ENCODE results near the gene FAM50A.

FAM50A gene

GRCh38 chrX:154402622-154403127 lies 41.3 kb upstream of the FAM50A start:
- in situ Hi-C loops (cut with HindIII; ENCODE audit: low pct_unique_long_range_greater_than_20kb, low sequenced_read_pairs): no loop called here
- TF ChIP-seq JUND (IDR thresholded peaks at IDR 0.05; ENCODE audit: low read depth): no peak
- DNase-seq (ENCODE audit: low read depth in 1 of 2, low spot score in 1 of 2): no peak

GRCh38 chrX:154403192-154403591 lies 40.7 kb upstream of the FAM50A start:
- TF ChIP-seq JUND (IDR thresholded peaks at IDR 0.05; ENCODE audit: low read depth): no peak
- in situ Hi-C loops (cut with HindIII; ENCODE audit: low pct_unique_long_range_greater_than_20kb, low sequenced_read_pairs): no loop called here
- no peak for DNase-seq (ENCODE audit: low read depth in 1 of 2, low spot score in 1 of 2)

DNA sequence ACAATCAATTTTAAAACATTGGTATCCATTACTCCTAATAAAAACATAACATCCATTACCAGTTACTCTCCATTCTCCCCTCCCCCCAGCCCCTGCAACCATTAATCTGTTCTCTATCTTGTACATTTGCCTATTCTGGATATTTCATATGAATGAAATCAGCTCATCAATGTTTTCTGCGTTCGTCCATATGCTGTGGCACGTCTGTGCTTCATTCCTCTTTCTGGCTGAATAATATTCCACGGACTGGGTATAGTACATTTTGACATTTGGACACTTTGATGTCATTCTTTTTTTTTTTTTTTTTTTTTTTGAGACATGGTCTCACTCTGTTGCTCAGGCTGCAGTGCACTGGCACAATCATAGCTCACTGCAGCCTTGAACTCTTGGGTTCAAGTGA lies 40.1 kb upstream of the FAM50A start:
- no peak for DNase-seq (ENCODE audit: low read depth in 1 of 2, low spot score in 1 of 2)
- in situ Hi-C loops (cut with HindIII; ENCODE audit: low pct_unique_long_range_greater_than_20kb, low sequenced_read_pairs): no loop called here
- no peak for TF ChIP-seq JUND (IDR thresholded peaks at IDR 0.05; ENCODE audit: low read depth)

DNA sequence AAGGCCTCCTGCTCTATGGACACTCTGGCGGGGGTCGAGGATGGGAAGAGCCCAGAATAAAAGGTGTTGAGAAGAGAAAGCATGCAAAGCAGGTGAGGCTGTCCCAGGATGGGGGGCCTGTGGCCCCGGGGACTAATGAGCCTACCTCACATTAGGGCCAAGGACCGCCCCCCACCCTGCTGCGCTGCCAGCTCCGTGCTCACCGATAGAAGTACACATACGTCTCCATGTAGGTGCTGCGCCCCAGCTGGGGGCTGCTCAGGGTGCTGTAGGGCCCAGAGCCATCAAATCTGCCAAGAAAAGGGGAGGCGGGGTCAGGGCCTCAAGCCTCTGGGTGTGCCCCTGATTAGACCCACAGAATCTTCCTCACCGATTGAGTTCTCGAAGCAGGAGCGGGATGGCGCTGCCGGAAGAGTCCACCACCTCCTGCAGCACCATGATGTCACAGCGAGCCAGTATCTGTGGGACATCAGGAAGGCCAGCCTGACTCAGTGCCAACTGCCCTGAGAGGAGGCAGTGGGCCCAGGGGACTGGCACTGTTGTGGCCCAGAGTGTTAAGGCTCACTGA lies 39.2 kb upstream of the FAM50A start:
- TF ChIP-seq JUND (IDR thresholded peaks at IDR 0.05; ENCODE audit: low read depth): no peak
- DNase-seq (ENCODE audit: low read depth in 1 of 2, low spot score in 1 of 2): no peak
- in situ Hi-C loops (cut with HindIII; ENCODE audit: low pct_unique_long_range_greater_than_20kb, low sequenced_read_pairs): no loop called here

DNA sequence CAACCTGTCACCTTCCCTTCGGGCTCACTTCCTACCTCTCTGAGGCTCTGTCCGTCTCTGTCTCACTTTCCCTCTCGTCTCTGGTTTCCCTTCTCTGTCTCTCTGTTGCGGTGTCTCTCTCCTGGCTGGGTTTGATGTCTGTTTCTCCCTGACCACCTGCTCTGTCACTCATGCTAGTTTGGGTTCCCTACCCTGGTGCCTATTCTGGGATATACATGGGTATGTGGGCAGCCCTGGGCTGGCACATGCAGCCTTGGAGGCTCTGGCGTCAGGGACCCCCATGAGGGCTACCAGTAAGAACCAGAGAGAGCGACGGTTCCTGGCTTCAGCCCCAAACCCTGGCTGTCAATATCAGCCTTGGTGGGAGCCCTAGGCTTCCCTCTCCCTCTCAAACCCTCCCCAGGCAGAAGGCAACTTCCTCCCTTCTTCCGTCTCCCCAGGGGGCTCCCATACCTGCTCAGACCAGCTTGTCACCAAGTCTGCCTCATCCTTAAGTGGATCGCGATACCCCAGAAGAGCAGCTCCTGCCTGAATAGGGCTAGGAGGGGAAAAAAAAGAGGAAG lies 35.2 kb upstream of the FAM50A start:
- no peak for TF ChIP-seq JUND (IDR thresholded peaks at IDR 0.05; ENCODE audit: low read depth)
- DNase-seq (ENCODE audit: low read depth in 1 of 2, low spot score in 1 of 2): no peak
- in situ Hi-C loops (cut with HindIII; ENCODE audit: low pct_unique_long_range_greater_than_20kb, low sequenced_read_pairs): no loop called here

DNA sequence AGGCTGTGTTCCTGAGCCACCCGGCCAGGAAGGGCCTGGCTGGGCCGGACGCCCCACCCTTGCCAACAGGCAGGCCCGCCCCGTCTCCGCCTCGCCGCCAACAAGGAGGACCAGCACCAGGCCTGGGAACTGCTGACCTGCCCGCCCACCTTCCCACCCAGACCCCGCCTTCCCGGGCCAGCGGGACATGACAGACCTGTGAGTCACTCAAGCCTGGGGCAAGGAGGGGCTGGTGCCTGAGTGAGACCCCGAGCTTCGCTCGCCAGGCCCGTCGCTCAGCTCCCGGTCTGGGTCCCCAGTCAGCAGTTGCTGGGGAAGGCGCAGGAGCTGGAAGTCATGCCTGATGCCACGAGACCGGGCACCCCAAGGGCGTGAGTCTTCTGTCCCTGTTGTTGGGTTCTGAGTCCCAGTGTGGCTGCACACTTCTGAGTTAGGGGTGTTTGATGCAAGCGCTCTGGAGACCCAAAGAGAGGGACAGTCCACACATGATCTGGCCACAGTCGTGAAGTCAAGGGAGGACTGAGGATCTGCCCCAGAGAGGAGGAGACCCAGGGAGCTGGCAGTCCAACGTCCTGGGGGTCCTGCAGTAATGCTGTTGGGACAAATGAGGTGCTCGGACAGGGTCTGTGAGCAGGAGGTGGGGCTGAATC lies 34.6 kb upstream of the FAM50A start, which contains the start of gene DNASE1L1:
DNASE1L1 (minus strand) TSS at position 33 of the 650 bp plus-strand sequence. CDS start 3,686 bp downstream, outside the sequence.
- no peak for DNase-seq (ENCODE audit: low read depth in 1 of 2, low spot score in 1 of 2)
- in situ Hi-C loops (cut with HindIII; ENCODE audit: low pct_unique_long_range_greater_than_20kb, low sequenced_read_pairs): no loop called here
- no peak for TF ChIP-seq JUND (IDR thresholded peaks at IDR 0.05; ENCODE audit: low read depth)

- TF ChIP-seq JUND (IDR thresholded peaks at IDR 0.05; ENCODE audit: low read depth): no peak
- in situ Hi-C loops (cut with HindIII; ENCODE audit: low pct_unique_long_range_greater_than_20kb, low sequenced_read_pairs): no loop called here
- DNase-seq (ENCODE audit: low read depth in 1 of 2, low spot score in 1 of 2): peak; percentile 38 to 60
These were observed 32.0 kb upstream of the FAM50A start for GRCh38 chrX:154411981-154412340.

DNA sequence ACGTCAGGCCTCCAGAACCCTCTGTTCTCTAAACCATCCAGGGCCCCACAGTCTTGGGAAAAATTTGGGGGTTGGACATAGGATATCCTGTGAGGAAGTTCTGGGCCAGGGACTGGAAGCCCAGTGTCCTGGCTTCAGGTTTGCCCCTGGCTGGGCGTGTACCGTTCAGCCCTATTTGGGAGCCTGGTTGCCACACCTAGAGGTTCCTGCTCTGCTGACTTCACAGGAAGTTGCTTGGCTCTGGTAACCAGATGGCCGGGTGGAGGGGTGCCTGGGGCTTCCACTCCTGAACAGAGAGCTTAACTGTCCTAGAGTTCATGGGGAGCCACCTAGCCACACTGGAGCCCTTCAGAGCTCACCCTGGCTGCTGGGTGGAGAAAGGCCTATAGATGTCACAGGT lies 31.5 kb upstream of the FAM50A start:
- no peak for DNase-seq (ENCODE audit: low read depth in 1 of 2, low spot score in 1 of 2)
- no peak for TF ChIP-seq JUND (IDR thresholded peaks at IDR 0.05; ENCODE audit: low read depth)
- in situ Hi-C loops (cut with HindIII; ENCODE audit: low pct_unique_long_range_greater_than_20kb, low sequenced_read_pairs): no loop called here

DNA sequence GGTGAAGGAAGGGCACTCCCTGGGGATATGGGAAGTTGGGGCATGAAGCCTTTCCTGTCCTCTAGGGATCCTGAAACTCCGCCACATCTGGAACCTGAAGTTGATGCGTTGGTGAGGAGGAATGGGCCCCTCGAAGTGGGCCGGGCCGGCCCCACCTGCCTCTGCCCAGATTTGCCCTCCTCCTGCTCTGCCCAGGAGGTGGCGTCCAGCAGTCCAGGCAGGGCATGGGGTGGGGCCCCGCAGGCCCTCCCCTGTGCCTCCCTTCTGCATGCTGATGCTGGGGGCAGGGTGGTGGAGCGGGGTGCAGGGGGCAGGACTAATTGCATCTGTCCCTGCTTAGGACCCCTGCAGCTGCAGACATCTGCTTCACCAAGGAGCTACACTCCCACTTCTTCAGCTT lies 30.8 kb upstream of the FAM50A start:
- in situ Hi-C loops (cut with HindIII; ENCODE audit: low pct_unique_long_range_greater_than_20kb, low sequenced_read_pairs): no loop called here

DNA sequence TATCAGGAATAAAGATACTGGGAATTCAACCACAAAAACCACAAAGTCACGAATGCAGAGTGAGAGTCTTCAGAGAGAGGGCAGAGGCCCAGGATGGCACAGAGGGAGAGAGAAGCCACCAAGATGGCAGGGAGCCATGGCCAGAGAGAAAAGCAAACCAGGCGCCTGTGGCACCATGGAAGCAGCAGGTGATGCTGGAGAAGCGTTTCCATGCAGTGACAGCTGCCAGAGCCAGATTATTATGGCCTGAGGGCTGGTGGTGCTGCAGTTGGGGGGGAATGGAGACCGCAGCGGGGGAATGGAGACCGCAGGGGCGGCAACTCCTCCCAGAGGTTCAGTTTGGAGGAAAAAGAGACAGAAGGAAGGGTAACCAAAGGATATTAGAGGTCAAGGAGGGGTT lies 26.8 kb upstream of the FAM50A start:
- DNase-seq (ENCODE audit: low read depth in 1 of 2, low spot score in 1 of 2): no peak
- no peak for TF ChIP-seq JUND (IDR thresholded peaks at IDR 0.05; ENCODE audit: low read depth)
- in situ Hi-C loops (cut with HindIII; ENCODE audit: low pct_unique_long_range_greater_than_20kb, low sequenced_read_pairs): no loop called here

More for the DNA sequence above, 30.8 kb upstream of the FAM50A start:
- no peak for TF ChIP-seq JUND (IDR thresholded peaks at IDR 0.05; ENCODE audit: low read depth)
- no peak for DNase-seq (ENCODE audit: low read depth in 1 of 2, low spot score in 1 of 2)

DNA sequence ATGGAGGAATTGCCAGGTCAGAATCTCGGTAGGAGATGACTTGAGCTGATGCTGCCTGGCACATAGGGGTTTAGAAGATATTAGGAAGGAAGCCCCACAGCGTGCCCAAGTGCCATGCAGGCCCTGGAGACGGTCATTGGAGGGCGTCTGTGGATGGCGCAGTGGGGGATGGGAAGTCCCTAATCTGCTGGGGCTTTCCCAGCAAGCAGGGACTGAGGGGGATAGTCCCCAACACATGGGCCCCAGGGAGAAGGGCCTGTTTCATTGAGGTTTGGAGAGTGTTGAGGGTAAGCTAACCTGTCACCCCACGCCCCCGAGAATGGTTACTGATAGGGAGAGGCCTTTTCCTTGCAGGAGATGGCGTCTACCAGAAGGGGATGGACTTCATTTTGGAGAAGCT lies 24.8 kb upstream of the FAM50A start:
- no peak for TF ChIP-seq JUND (IDR thresholded peaks at IDR 0.05; ENCODE audit: low read depth)
- DNase-seq (ENCODE audit: low read depth in 1 of 2, low spot score in 1 of 2): no peak
- in situ Hi-C loops (cut with HindIII; ENCODE audit: low pct_unique_long_range_greater_than_20kb, low sequenced_read_pairs): no loop called here

DNA sequence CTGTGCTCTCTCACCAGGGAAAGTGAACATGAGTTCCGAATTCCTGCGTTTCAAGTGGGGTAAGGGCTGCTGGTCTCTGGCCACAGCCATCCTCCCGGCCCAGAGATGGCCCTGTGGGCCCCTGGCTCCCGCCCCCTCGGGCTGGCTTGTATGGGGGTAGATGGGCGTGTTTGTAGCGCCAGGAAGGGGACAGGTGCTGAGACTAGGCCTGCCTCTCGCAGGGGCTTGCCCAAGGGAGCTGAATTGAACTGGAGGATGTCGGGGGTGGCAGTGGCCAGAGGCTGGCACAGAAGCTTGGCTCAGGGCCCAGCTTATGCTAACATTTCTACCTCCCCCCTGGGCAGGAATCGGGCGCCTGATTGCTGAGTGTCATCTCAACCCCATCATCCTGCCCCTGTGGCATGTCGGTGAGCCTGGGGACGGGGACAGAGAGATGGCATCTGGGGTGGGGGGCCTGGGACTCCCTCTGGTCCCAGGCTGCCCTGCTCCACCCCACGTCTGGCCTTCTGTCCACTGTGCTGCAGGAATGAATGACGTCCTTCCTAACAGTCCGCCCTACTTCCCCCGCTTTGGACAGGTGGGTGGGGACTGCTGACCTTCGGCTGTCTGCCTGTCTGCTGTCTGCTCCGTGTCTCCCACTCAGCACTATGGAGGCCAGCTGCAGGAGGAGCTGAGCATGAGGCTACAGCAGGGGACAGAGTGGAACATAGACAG lies 24.1 kb upstream of the FAM50A start:
- no peak for TF ChIP-seq JUND (IDR thresholded peaks at IDR 0.05; ENCODE audit: low read depth)
- in situ Hi-C loops (cut with HindIII; ENCODE audit: low pct_unique_long_range_greater_than_20kb, low sequenced_read_pairs): no loop called here
- no peak for DNase-seq (ENCODE audit: low read depth in 1 of 2, low spot score in 1 of 2)

- in situ Hi-C loops (cut with HindIII; ENCODE audit: low pct_unique_long_range_greater_than_20kb, low sequenced_read_pairs): no loop called here
- no peak for TF ChIP-seq JUND (IDR thresholded peaks at IDR 0.05; ENCODE audit: low read depth)
- DNase-seq (ENCODE audit: low read depth in 1 of 2, low spot score in 1 of 2): no peak
These were observed 23.6 kb upstream of the FAM50A start for GRCh38 chrX:154420402-154420756.

Measured in T47D (cell line).